A549 (cell line): Measurements from ENCODE around the gene CDK19.

Source experiments
- CEBPB ChIP-seq, 2 experiments: fragments of >200 bp in 1 of 2; sonication (Bioruptor Twin) in 1 of 2; formaldehyde crosslinking in 1 of 2; IDR thresholded peaks; 2 replicates each; pipeline ENCODE4 v1.6.1; 2012 to 2016
- ESRRA ChIP-seq: fragments of 150-350 bp; IDR thresholded peaks from 2 replicates; pipeline ENCODE4 v1.6.1; 2014; ENCODE audit warnings: mild to moderate bottlenecking, low read length, borderline replicate concordance
- MAZ ChIP-seq: fragments of 150-350 bp; IDR thresholded peaks from 2 replicates; pipeline ENCODE4 v1.6.1; 2014; ENCODE audit warnings: antibody characterized with exemption, low read depth, low read length, borderline replicate concordance
- NR3C1 ChIP-seq: fragments of >200 bp; sonication (Bioruptor Twin); formaldehyde crosslinking; IDR thresholded peaks from 3 replicates; pipeline ENCODE4 v1.6.1; 2017
- POLR2A ChIP-seq: IDR thresholded peaks from 2 replicates; pipeline ENCODE4 v1.6.1; 2012; ENCODE audit warnings: mild to moderate bottlenecking, low read length
- REST ChIP-seq: fragments of 200-600 bp; sonication (generic); IDR thresholded peaks from 2 replicates; pipeline ENCODE4 v1.6.1; 2016; ENCODE audit warnings: antibody characterized with exemption, mild to moderate bottlenecking, moderate library complexity
- ZC3H11A ChIP-seq: fragments of 450-650 bp; IDR thresholded peaks from 2 replicates; pipeline ENCODE4 v1.6.1; 2014; ENCODE audit warnings: antibody characterized with exemption, mild to moderate bottlenecking
- TF ChIP-seq, protein P1 (sequence below): fragments of >200 bp; sonication (Bioruptor Twin); formaldehyde crosslinking; IDR thresholded peaks from 3 replicates; pipeline ENCODE4 v1.5.1; 2016

DNA sequence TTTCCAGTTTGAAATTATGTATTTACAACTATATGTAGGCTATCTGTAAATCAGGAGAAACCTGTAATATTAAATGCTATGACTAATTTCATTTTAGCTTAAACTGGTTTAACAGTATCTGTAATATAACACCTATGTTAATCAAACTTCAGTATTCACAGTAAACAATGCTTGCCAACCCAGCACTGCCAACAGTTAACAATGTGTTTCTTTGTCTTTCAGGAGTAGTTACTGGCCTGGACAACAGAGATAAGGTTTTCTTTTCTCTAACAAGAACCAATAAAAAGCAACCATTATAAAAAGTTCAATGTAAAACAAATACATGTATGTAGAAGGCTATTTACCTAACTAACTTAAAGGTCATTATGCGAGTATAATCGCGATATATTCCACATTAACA, 158.8 kb downstream of the CDK19 start:
- TF ChIP-seq POLR2A (no peak), NR3C1 (no peak), CEBPB (IDR thresholded peaks at IDR 0.05) (no peak), REST (no peak), ZC3H11A (no peak), ESRRA (no peak), MAZ (no peak)
- TF ChIP-seq, protein P1, sequence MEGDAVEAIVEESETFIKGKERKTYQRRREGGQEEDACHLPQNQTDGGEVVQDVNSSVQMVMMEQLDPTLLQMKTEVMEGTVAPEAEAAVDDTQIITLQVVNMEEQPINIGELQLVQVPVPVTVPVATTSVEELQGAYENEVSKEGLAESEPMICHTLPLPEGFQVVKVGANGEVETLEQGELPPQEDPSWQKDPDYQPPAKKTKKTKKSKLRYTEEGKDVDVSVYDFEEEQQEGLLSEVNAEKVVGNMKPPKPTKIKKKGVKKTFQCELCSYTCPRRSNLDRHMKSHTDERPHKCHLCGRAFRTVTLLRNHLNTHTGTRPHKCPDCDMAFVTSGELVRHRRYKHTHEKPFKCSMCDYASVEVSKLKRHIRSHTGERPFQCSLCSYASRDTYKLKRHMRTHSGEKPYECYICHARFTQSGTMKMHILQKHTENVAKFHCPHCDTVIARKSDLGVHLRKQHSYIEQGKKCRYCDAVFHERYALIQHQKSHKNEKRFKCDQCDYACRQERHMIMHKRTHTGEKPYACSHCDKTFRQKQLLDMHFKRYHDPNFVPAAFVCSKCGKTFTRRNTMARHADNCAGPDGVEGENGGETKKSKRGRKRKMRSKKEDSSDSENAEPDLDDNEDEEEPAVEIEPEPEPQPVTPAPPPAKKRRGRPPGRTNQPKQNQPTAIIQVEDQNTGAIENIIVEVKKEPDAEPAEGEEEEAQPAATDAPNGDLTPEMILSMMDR = no peak
